Iris pigment epithelial cell (primary cell): ENCODE results near the gene ATP5MC2.
"Not testable (repeated sequence)": the region's sequence is repeated elsewhere in the genome, so short reads cannot be mapped to it uniquely, and the experiment has no call there.

Source experiments
- DNase-seq: peaks from one replicate; pipeline ENCODE4 v3.0.0-alpha.2; 2011; ENCODE audit warnings: low read depth

Gene ATP5MC2

GRCh38 chr12:53646300-53646699 is 29.6 kb downstream of the ATP5MC2 start:
- not testable (repeated sequence) for DNase-seq

- DNase-seq, result no peak
Observed at GRCh38 chr12:53645165-53645564, 30.7 kb downstream of the ATP5MC2 start.

DNA sequence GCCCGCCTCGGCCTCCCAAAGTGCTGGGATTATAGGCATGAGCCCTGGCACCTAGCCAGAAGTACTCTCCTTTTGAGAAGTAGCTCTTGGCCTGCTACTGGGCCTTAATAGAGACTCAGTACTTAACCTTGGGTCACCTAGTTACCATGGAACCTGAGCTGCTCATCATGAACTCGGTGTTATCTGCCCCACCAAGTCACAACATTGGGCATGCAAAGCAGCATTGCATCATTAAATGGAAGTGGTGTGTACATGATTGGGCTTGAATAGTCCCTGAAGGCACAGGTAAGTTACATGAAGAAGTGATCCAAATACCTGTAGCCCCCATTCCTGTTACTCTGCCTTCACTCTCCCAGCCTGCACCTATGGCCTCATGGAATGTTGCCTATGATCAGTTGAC is 31.8 kb downstream of the ATP5MC2 start:
- no peak for DNase-seq

GRCh38 chr12:53643232-53643979 is 32.5 kb downstream of the ATP5MC2 start:
- DNase-seq, result no peak

- DNase-seq, result no peak
Observed at GRCh38 chr12:53638057-53638456, 37.8 kb downstream of the ATP5MC2 start.

GRCh38 chr12:53636641-53637040 is 39.2 kb downstream of the ATP5MC2 start:
- DNase-seq, result no peak

DNA sequence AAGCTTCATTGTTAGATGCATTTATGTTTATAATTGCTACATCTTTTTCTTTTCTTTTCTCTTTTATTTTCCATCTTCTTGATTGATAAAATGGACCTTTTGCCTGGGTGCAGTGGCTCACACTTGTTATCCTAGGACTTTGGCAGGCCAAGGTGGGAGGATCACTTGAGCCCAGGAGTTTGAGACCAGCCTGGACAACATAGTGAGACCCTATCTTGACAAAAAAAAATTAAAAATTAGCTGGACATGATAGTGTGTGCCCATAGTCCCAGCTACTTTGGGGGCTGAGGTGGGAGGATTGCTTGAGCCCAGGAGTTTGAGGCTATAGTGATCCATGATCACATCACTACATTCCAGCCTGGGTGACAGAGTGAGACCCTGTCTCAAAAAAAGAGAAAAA is 40.2 kb downstream of the ATP5MC2 start:
- not testable (repeated sequence) for DNase-seq

GRCh38 chr12:53631721-53632120 is 44.2 kb downstream of the ATP5MC2 start:
- DNase-seq, result no peak

GRCh38 chr12:53627919-53628318 is 48.0 kb downstream of the ATP5MC2 start:
- no peak for DNase-seq

- no peak for DNase-seq
Observed at GRCh38 chr12:53626702-53627169, 49.1 kb downstream of the ATP5MC2 start.

DNA sequence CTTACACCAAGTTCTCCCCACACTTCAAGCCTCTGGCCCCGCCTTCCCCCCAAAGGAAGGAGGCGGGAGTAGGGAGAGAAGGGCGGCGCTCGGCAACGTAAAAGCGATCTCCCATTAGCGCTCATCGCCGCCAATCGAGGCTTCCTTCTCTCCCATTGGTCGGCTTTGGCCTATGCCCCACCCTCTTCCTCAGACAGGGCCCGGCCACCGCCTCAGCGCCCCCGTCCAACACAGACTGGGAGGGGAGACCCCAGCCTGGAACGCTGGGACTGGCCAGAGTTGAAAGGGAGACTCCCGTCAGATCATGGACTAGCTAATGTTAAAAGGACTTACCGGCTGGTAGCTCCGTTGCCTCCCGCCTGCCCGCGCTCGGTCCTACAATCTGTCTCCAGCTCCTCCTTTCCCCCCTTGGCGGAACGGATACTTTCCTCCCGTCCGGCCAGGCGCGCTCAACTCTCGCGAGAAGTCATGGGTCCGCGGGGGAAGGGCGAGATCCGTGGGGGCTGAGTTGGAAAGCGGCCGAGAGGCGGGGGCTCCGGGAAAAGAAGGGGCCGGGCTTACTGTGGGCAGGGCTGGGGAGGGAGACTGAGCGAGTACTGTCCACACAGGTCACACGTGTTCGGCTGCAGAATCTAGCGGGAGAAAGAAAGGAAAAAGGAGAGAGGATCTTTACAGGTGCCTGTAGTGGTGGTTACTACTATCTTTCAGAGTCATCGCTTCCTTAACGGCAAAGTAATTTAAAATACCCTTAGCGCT is 49.8 kb downstream of the ATP5MC2 start, which contains the start of gene ATF7:
Gene ATF7 (minus strand): TSS at position 437 of the 756 bp plus-strand sequence. CDS start 25,382 bp downstream, outside the sequence.
- DNase-seq, result peak; percentile 97

DNA sequence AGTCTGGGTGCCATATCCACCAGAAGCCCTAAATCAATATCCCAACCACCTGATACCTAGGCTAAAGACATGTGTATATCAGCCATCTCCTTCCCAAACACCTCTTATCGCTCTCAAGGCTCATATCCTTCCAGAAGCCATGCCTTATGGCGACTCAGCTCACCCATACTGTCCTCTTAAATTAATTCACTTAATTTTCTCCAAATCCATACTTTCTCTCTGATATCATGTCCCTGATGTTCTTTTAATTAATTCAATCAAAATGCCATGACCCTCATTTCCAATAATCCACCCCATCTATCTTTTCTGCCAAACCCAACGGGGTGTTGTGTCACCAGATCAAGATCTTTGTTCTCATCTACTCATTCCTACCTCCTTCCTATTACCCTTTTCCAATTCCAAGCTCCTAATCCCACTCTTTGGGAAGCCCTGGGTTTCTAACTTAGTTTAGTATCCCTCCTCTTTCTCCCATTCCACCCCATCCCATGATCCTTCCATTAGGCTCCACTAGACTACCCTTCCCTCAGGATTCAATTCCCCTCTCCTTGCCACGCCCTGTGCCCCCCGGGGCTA is 50.4 kb downstream of the ATP5MC2 start:
- no peak for DNase-seq

DNA sequence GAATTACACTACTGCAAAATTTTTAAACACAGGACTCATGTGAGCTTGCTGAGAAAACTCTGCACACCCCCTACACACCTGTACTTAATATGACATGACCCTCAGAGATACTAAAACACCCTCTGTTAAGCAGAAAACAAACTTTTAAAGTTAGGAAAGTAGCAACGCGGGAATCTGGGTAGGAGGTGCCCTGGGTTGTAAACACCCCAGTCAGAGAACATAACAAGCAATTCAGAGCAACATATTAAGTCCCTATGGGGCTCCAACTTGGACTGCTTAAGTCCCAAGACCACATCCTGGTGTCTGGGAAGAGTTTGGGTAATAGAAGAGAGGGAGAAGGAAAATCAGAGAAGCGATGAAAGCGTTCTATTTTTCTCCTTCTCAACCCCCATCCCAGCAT is 50.9 kb downstream of the ATP5MC2 start:
- no peak for DNase-seq

DNA sequence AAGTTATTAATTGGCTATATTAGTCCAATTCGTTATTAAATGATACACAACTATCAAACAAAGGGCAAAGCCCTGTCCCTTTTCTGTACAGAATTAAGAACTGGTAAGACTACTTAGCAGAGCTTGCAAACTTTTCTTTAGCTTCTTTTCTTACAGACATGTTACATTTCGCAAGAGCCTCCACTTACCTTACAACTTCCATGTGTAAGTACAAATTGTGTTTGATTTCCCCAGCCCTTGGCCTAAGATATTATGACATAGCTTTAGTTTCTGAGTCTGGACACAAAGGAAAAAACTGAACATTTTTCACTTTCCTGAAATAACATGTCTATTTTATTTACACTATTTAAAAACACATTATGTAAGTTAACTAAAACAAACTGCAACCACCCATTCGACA is 51.4 kb downstream of the ATP5MC2 start:
- peak; percentile 65 for DNase-seq

GRCh38 chr12:53623548-53624385 is 52.1 kb downstream of the ATP5MC2 start:
- DNase-seq, result peak; percentile 74

DNA sequence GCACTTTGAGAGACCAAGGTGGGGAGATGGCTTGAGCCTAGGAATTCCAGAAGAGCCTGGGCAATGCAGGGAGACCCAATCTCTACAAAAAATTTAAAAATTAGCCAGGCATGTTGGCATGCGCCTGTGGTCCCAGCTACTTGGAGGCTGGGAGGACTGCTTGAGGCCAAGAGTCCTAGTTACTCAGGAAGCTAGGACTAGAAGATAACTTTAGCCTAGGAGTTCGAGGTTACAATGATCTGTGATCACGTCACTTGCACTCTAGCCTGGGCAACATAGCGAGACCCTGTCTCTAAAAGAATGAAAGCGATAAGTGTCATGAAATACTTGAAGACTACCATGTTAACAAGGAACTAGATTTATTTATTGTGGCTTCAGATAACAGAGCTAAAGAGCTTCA is 53.2 kb downstream of the ATP5MC2 start:
- no peak for DNase-seq

- no peak for DNase-seq
Observed at GRCh38 chr12:53618275-53618674, 57.6 kb downstream of the ATP5MC2 start.

DNA sequence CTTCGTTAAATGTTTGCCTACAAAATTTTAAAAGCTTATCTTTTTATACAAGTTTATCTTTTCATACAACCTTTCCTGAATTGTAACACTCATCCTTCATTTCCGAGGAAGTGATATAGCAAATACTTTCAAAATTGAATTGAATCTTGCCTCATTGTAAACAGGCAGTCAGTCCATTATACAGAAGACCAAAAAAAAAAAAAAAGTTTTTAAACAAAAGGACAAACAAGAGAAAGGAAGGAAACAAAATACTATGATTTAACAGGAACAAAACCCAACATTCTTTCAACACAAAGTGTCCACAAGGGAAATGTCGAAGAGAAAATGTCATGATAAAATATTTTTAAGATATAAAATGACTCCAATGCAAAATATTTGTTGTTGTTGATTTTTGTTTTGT is 58.2 kb downstream of the ATP5MC2 start:
- no peak for DNase-seq

DNA sequence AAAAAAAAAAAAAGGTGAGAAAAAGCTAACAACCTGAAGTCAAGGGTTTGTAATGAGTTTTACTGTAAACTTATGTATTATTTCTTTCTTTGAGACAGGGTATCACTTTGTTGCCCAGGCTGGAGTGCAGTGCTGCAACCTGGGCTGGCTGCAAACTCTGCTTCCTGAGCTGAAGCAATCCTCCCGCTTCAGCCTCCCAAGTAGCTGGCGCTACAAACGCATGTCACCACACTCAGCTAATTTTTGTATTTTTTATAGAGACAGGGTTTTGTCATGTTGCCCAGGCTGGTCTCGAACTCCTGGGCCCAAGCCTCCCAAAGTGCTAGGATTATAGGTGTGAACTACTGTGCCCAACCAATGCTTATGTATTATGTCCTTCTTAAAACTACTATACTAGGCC is 58.9 kb downstream of the ATP5MC2 start:
- DNase-seq, result no peak
